ENCODE data around the gene CIB2.

Gene CIB2

DNA sequence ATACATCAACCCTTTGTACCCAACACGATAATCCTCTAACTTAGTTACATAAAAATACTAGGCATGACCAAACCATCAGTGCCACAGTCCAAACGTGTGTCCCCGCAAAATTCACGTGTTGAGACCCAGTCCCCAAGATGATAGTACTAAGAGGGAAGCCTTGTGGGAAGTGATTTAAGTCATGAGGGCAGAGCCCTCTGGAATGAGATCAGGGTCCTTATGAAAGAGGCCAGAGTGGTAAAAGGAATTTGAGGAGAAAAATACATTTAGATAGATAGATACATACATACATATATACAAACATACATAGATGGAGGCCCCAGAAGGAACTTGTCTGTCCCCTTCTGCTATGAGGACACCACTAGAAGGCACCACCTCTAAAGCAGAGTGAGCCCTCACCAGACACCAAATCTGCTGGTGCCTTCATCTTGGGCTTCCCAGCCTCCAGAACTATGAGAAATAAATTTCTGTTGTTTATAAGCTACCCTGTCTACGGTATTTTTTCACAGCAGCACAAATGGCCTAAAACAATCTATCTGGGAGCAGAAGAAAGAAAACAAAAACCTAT, 61.7 kb downstream of the CIB2 start:
- ChIA-PET POLR2A (interaction anchor here (1.1 kb wide), 1 partner anchor 11 kb away, joined by 3 read pairs; no protein-coding TSS in a partner anchor), CTCF (interaction anchor here (1.0 to 1.7 kb wide), 5 partner anchors 39 to 171 kb away, joined by 4 to 5 read pairs (median 5); no protein-coding TSS in a partner anchor)
- Histone ChIP-seq H3K36me3 (ENCODE audit: control insufficient read depth in 2 of 2, insufficient read depth in 1 of 2, low read length in 2 of 2) (peaks cover 0 to under 1% of the 10 kb centered on the region in 2 experiments; a peak in 1 of 3 replicates), H3K4me1 (ENCODE audit: control insufficient read depth, insufficient read depth, low read length) (peaks cover 66% of the 10 kb centered on the region), H3K4me3 (ENCODE audit: low read depth, low read length) (no peak overlapping the region), H3K27ac (ENCODE audit: extremely low read depth, low read depth, low read length) (no peak overlapping the region), H3K9me3 (ENCODE audit: control insufficient read depth, insufficient read depth, low read depth, low read length) (no peaks in the 10 kb centered on the region)
- no peak for TF ChIP-seq YY1 (tag by site-specific recombination; IDR thresholded peaks at IDR 0.05)
- no peak for TF ChIP-seq ZNF221 (tag by site-specific recombination; IDR thresholded peaks at IDR 0.05; ENCODE audit: borderline replicate concordance)
- TF ChIP-seq SP3 (tag by site-specific recombination; IDR thresholded peaks at IDR 0.05): no peak
- TF ChIP-seq ZNF335 (tag by site-specific recombination; conservative IDR thresholded peaks at IDR 0.05): no peak
- no peak for TF ChIP-seq ZNF585B (tag by site-specific recombination; IDR thresholded peaks at IDR 0.05)
- TF ChIP-seq SCRT2 (tag by site-specific recombination; IDR thresholded peaks at IDR 0.05): no peak
- no peak for TF ChIP-seq ZBTB11 (tag by site-specific recombination; conservative IDR thresholded peaks at IDR 0.05; ENCODE audit: low read depth)
- TF ChIP-seq HIC1 (tag by site-specific recombination; IDR thresholded peaks at IDR 0.05): no peak

- POLR2A ChIA-PET: interaction anchor here (1.1 kb wide), 1 partner anchor 10 kb away, joined by 3 read pairs; no protein-coding TSS in a partner anchor
Observed at GRCh38 chr15:78069052-78069414, 62.2 kb downstream of the CIB2 start.

More at GRCh38 chr15:78069052-78069414, 62.2 kb downstream of the CIB2 start:
- peaks cover 66% of the 10 kb centered on the region for H3K4me1 ChIP-seq (ENCODE audit: control insufficient read depth, insufficient read depth, low read length)
- TF ChIP-seq ZNF621 (tag by site-specific recombination; IDR thresholded peaks at IDR 0.05) (no peak), ZNF341 (tag by site-specific recombination; IDR thresholded peaks at IDR 0.05; ENCODE audit: low read depth) (no peak), ZNF10 (tag by site-specific recombination; IDR thresholded peaks at IDR 0.05) (no peak), ZNF48 (tag by site-specific recombination; IDR thresholded peaks at IDR 0.05) (no peak), SETDB1 (IDR thresholded peaks at IDR 0.05; ENCODE audit: insufficient read length, low read length) (no peak), ZNF18 (tag by site-specific recombination; IDR thresholded peaks at IDR 0.05) (no peak), MYNN (tag by site-specific recombination; IDR thresholded peaks at IDR 0.05; ENCODE audit: borderline replicate concordance) (no peak), ZNF391 (tag by site-specific recombination; IDR thresholded peaks at IDR 0.05; ENCODE audit: borderline replicate concordance, low read depth) (no peak), ZNF214 (tag by site-specific recombination; IDR thresholded peaks at IDR 0.05; ENCODE audit: borderline replicate concordance) (no peak), PRDM6 (tag by site-specific recombination; IDR thresholded peaks at IDR 0.05) (no peak), ZNF426 (tag by site-specific recombination; IDR thresholded peaks at IDR 0.05) (no peak)
- TF ChIP-seq, protein P1, sequence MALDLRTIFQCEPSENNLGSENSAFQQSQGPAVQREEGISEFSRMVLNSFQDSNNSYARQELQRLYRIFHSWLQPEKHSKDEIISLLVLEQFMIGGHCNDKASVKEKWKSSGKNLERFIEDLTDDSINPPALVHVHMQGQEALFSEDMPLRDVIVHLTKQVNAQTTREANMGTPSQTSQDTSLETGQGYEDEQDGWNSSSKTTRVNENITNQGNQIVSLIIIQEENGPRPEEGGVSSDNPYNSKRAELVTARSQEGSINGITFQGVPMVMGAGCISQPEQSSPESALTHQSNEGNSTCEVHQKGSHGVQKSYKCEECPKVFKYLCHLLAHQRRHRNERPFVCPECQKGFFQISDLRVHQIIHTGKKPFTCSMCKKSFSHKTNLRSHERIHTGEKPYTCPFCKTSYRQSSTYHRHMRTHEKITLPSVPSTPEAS (tag by site-specific recombination; IDR thresholded peaks at IDR 0.05): no peak
- no peak overlapping the region for H3K27ac ChIP-seq (ENCODE audit: extremely low read depth, low read depth, low read length)
- H3K36me3 ChIP-seq (ENCODE audit: control insufficient read depth in 2 of 2, insufficient read depth in 1 of 2, low read length in 2 of 2): no peaks in the 10 kb centered on the region
- CTCF ChIA-PET: interaction anchor here (1.0 to 1.2 kb wide), 2 partner anchors 39 to 171 kb away, joined by 5 read pairs; no protein-coding TSS in a partner anchor
- H3K4me3 ChIP-seq (ENCODE audit: low read depth, low read length): no peak overlapping the region
- H3K9me3 ChIP-seq (ENCODE audit: control insufficient read depth, insufficient read depth, low read depth, low read length): no peaks in the 10 kb centered on the region
